OCI-LY1 (cell line): Measurements from ENCODE around the gene CDH26.

ENCODE experiments used
- EZH2 ChIP-seq: fragments of 200-600 bp; sonication (generic), shearing (Covaris generic); IDR thresholded peaks from 2 replicates; pipeline ENCODE4 v1.8.0; 2017; ENCODE audit warnings: borderline replicate concordance, mixed run types, mild to moderate bottlenecking, antibody characterized with exemption, low read length, moderate library complexity, mixed read lengths
- TF ChIP-seq, protein P1 (sequence below): fragments of 200-600 bp; sonication (generic), shearing (Covaris generic); IDR thresholded peaks from 2 replicates; pipeline ENCODE4 v1.5.1; 2017; ENCODE audit warnings: mild to moderate bottlenecking, antibody characterized with exemption, low read length, moderate library complexity, mixed read lengths

- TF ChIP-seq, protein P1, sequence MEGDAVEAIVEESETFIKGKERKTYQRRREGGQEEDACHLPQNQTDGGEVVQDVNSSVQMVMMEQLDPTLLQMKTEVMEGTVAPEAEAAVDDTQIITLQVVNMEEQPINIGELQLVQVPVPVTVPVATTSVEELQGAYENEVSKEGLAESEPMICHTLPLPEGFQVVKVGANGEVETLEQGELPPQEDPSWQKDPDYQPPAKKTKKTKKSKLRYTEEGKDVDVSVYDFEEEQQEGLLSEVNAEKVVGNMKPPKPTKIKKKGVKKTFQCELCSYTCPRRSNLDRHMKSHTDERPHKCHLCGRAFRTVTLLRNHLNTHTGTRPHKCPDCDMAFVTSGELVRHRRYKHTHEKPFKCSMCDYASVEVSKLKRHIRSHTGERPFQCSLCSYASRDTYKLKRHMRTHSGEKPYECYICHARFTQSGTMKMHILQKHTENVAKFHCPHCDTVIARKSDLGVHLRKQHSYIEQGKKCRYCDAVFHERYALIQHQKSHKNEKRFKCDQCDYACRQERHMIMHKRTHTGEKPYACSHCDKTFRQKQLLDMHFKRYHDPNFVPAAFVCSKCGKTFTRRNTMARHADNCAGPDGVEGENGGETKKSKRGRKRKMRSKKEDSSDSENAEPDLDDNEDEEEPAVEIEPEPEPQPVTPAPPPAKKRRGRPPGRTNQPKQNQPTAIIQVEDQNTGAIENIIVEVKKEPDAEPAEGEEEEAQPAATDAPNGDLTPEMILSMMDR, result no peak
- no peak for TF ChIP-seq EZH2
These were observed 13.5 kb upstream of the CDH26 start for GRCh38 chr20:59944726-59945125.
